GM19372 (cell line): ENCODE measurements around the gene SCN4B.

Experiments used
- ATAC-seq: cut with Tn5 transposase; IDR thresholded peaks from one replicate; pipeline ENCODE4 v1.9.1; 2021; ENCODE audit warnings: mild to moderate bottlenecking, low read depth, moderate library complexity; ENCODE audit not compliant: unreplicated experiment

SCN4B gene

DNA sequence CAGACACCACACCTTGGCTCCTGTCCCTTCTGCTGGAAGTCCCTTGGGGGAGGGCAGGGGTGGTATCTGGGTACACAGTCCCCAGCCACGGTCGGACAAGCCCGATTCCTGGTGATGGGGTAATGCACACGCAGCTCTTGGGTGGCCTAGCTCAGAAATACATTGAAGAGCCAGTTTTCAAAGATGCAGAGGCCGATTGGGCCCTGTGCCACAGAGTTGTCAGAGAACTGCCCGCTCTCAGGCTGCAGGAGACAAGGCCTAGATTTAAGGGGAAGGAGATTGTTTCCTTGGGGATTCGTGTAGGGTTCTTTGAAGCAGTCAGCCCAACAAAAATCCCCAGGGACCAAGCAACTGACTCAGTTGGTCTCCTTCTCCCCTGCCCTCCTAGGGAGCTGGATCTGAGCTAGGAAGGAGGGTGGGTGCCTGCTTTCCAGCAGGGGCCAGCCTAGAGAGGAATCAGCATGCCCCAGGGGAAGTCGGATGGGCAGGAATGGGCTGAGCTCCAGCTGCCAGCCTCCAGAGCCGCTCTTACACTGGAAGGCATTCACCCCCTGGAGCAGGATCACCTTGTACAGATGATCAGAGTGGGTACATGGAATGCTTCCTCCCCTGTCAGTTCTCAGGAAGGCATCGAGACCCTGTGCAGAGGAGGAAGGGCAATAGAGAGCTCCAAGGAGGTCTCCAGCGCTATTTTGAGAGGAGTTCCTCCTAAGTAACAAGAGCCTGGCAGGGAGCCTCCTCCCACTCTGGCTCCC is 3.3 kb upstream of the SCN4B start:
- ATAC-seq, result no peak

DNA sequence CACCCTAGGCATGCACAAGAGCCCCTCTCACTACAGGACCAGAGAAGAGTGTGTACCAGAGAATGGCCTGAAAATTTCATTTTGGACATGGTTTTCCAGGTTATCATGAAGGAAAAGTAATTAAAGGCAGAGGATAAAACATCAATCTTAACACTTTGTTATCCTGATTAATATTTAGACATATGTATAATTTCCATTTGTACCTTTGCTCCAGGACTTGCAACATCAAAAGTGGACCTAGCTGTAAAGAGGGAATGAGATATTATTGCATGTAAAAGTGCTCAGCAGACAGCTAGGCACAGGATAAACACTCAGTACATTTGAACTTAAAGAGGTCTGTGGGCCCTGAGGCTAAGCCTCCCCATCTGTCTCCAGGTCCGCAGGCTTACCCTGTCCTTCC is 2.0 kb upstream of the SCN4B start:
- no peak for ATAC-seq

DNA sequence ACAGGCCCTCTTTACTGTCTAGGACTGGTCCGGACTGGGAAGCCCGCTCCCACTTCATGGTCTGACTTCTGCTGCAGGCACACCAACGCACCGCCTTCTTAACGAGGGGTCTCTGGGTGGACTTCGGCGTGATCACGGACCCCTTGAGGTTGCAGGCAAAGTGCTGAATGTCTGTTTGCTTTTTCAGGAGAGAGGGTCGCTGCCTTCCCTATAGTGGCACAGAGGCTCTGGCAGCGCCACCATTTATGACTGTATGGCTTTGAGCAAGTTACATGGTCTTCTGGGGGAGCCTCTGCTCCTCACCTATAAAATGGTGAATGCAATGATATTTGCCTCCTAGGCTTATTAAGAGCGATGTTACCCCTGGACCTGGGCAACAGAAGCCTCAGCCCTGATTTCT is 1.4 kb upstream of the SCN4B start:
- no peak for ATAC-seq

DNA sequence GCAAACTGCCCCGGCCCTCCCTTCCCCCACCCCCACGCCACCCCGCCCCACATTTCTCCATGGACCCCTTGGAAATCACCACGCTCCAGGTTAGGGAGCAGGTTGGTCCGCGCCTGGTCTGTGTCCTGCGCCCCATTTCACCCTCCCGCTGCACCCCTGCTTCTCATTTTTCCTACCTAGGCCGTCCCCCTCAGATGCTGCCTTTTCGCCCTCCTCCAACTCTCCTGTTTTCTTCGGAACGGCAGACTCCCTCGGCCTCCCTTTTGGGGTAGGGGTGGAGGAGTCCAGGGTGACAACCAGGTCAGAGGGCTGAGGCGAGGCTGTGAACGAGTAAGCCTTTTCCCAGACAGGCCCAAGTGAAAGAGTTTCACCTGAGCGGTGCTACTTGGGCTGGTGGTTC is 893 bp upstream of the SCN4B start:
- no peak for ATAC-seq

DNA sequence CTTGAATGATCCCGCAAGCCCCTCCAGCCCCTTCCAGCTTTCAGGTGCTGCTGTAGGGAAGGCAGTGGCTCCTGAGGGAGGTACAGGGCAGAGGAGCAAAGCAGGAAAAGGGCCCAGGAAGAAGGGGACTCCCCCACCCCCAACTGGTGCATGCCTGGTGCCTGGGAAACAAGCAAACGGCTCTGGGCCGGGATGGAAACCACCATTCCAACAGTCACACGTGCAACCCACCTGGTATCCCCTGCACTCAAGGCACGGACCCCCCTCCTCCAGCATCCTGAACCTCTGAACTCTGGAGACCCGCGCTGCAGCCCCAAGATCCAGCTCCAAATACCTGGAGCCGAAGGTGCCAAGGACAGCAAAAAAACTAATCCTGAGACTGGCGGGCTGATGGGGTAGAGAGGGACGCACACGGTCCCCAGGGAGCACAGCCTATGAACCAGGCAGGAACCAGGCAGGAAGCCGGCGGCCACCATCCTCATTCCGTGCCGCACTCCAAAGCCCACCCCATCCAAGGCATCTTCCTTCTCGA is 537 bp downstream of the SCN4B start:
- ATAC-seq, result no peak

DNA sequence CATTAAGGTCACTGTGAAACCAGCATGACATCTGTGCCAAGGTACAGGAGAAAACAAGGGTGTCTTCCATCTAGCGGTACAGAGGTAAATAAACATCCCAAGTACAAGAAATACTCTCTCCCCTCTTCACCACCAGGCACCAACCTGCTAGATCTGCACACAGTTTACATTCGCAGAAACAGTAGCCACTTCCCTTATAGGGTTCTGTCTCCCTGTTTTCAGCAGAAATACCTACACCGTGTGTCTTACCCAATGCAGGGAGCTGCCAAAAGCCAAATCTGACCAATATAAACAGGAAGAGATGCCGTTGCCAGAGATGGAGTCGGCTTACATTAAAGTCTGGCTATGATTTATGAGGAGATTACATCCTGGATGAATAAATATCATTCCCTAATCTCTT is 1.2 kb downstream of the SCN4B start:
- ATAC-seq, result no peak

DNA sequence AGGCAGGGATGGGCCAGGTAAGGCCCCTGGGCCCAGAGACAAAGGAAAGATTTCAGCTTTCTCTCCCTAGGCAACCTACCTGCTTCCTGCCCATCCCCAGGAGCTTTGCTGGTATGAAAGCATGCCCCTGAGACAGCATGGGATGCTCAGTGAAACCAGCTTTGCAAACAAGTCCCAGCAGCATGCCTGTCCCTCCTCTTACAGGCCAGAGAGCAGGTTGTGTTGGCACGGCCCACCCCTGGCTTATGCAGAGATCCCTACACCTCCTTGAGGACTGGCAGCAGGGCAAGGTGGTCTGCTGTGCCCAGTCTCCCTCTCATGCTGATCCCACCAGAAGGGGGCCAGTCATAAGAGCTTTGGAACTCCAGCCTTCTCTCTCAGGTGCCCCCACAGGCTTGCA is 3.1 kb downstream of the SCN4B start:
- no peak for ATAC-seq

DNA sequence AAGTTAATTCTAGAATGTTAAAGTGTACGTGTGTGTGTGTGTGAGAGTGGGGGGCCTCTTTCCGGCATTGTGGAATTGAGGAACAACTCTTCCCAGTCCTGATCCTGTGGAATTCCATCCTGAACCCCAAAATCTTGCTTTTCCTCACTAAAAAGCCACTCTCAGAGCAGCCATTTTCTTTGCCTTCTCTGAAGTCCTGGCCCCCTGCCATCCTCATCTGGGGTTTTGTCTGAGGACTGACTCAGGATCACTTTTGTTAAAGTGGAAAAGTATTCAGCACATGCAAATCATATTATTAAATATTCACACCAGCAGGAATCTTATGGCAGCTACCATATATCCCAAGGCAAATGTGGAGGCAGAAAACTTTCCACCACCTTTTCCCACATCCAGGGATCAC is 3.8 kb downstream of the SCN4B start:
- no peak for ATAC-seq

DNA sequence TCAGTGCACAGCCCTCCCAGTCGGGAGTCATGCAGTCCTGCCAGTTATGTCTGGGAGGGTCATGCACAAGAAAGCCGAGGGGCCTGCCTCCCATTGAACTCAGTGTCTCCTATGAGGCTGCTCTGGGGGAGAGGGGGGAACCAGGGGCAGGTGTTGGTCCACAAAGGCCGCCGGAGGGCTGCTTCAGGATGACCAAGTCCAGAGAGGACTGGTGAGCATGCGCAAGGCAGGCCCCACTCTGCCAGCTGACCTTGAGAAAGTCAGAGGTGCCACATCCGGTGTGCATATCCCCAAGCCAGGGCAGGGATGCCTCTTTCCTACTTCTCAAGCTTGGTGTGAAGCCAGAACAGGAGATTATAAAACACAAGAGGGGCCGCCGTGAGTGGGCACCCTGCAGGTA is 4.4 kb downstream of the SCN4B start:
- no peak for ATAC-seq

DNA sequence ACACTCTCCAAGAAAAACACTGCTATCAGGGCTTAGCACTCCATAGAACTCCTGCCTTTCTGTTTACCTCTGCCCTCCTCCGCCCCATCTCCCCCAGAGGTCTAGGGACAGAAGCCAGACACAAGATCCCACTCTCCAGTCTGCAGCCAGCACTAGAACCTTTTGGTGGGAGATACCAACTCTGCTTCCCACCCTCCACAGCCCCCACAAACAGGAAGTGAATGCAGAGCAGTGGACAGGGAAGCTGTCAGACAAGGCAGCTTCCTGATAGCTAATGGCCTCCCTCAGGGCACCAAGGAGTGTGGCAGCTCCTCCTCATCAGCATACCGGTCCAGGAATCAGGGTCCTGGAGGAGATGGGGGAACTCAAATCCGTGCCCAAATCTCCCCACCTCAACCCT is 5.1 kb downstream of the SCN4B start:
- ATAC-seq, result no peak

DNA sequence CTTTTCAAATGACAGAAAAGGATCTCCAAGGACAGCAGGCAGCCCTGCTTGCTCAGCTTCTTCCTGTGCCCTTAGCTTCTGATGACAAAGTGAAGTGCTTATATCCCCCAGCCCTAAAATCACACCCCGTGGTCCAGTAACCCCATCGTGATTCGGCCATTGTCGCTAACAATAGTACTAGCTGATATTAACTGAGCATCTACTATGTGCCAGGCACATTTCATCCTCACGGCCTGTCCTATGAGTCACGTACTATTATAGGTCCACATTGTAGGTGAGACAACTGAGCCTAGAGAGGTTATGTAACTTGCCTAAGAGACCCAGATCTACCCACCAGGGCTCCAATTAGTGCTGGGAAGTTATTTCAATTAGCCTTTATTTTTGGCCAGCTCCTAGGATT is 6.1 kb downstream of the SCN4B start:
- no peak for ATAC-seq

DNA sequence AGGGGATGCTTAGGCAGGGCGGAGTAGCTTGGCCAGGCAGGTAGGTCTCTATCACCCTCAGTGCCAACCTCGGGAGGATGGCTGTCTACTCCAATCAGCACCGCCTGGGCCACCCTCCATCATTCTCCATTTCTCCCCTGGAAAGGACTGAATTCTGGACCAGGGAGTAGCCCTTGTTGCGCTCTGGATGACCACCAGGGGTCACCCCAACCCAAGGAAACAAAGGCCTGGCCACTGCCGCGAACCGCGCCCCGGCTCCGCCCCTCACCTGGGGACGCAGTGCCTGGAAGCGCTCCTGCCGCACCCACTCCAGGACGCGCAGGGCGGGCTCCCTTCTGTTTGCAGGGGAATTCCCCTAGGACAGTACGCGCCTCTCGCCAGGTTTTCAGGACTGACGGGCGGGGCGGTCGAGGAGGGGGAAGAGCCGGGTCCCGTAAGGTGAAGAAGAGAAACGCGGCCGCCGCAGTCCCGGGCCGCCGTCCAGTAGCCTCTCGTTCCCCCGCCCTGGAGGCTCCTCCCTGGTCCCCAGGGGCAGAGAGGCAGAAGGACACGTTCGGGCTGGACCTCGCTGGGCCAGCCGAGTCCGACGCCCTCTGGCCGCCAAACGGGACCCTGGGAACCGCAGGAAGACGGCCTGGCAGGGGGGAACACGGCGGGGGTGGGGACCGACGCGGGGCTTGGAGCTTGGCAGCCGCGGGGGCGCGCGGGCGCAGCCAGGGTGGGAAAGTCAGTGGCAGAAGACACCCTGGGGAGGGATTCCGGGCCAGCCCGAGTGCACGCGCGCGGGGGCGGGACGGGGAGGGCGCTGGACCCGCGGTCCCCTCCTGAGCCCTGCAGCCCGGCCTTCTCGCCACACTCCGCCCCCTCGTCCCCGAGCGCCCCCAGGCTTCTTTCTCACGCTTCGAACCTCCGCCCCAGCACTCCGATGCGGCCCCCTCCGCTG is 7.1 kb downstream of the SCN4B start:
- ATAC-seq, result peak; percentile 86

DNA sequence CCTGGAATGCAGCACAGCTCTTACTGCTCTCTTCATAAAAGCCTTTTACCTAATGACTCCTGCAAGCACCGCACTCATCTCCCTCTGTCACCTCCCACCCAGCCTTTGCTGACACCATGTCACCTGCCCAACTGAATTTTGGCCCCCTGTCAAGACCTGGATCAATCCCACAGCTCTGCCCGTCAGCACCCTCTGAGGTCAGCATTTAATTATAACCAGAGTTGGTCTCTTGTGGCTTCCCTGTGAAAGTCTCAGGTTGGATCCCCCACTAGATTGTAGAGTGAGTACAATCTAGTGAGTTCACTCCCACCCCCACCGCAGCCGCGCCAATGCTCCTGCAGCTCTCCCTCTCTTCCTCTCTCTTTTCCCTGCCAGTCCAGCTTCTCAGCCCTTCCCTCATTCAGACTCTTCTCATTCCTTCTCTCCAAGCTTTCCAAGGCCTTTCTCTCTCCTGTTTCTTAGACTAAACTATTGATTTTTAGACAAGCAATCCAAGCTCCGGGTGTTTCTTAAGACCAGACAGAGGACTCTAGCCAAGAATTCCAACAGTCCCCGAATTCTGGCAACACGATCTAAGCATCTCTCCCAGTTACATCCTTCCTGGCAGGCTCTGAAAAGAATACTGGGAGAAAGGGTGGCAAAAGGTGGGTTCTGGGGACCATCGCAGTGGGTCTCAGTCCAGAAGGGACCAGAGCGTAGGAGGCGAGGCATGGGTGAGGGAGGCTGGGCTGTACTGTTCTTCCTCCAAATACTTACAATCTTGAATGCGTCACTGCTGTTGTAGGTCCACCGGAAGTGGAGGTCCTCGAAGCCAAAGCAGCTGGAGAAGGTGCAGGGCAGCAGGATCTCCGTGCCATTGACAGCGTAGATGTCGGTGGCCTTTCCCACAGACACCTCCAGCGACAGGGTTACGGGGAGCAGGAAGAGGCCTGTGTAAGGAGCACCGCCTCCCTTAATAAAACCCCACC is 8.0 kb downstream of the SCN4B start:
- ATAC-seq, result no peak

DNA sequence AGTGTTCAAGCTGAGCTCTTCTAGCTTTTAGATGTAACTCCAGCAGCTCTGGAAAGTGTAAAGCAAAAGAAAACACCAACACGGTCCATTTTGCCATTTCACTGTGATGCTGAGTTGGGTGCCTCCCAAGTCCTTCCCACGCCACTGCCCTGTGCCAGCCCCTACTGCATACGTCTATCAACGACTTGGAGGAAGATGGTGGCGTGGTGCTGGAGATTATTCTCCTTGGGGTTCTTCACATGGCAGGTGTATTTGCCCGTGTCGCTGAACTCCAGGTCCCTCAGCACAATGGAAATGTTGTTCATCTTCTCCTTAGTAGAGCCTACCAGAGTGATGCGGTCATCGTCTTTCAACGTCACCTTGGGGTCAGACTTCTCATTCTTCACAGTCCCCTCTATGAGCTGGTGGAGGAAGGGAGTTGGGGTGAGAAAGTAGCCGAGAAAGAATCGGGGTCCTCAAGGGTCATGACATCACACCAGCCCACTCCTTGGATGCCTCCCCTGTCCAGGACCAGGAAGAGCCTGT is 8.9 kb downstream of the SCN4B start:
- no peak for ATAC-seq

DNA sequence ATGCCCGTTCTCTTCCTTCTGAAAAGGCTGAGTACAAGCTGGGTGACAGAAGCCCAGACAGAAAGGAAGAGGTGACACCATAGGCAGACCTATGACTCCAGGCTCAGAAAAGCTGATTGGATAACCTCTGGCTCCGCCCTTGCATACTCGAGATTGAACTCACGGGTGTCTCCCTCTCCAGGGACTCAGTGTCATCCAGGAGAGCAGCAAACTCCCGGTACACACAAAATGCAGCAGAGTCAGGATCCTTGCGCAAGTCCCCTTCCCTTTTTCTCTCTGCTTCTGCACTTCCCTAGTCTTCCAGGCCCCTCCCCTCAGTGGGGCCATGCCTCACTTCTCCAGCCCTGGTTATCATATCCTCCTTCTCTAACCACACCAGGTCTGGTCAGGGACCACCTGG is 9.8 kb downstream of the SCN4B start:
- ATAC-seq, result no peak

DNA sequence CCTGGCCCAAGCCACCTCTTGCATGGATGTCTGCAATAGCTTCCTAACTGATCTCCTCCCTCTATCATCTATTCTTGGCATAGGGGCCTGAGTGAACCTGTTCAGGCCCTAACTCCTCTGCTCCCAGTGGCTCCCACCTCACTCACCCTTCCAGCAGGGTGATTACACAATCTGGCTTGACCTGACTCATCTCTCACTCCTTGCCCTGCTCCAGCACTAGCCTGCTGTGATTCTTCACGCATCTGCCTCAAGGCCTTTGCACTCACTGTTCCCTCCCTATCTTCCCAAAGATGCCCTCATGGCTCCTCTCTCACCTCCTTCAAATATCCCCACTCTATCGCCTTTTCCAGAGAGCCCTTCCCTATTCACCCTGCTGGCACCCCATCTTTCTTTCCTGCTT is 10.5 kb downstream of the SCN4B start:
- ATAC-seq, result no peak

DNA sequence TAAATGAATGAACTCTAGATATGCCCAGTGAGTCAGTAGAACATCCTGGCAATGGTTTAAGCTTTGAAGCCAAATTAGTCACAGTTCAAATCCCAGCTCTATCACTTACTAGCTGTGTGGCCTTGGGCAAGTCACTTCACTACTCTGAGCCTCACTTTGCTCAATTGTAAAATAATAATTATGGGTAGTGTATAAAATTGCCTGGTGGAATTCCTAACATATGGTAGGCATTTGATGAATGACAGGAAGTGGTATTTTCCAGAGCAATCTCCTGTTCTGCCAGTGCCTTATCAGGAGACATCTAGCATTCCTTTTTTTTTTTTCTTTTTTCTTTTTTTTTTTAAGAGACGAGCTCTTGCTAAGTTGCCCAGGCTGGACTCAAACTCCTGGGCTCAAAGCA is 13.0 kb downstream of the SCN4B start:
- no peak for ATAC-seq

DNA sequence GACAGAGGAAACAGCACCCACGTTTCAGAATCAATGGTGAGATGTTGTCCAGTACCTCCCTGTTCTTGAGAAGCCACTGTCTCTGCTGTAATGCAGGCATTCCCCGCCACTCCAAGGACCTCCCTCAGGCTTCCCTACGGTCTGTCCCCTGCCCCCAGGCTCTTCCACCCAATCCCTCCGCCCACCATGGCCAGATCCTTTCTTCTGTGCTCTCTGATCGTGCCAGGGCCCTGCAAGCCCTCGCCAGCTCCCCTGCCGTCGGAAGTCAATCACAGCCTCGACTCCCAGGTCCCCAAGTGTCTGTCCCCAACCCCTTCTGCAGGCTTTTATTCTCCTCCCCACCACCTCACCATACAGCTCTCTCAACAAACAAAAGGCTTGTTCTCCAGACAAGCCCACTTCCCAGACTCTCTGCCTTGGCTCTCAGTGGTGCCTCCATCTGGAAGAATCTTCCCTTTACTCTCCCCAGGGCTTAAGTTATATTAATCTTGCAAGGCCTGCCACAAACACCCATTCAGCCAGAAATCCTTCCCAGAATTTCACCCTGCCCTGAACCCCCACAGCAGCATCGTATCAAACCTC is 13.7 kb downstream of the SCN4B start:
- ATAC-seq, result no peak

DNA sequence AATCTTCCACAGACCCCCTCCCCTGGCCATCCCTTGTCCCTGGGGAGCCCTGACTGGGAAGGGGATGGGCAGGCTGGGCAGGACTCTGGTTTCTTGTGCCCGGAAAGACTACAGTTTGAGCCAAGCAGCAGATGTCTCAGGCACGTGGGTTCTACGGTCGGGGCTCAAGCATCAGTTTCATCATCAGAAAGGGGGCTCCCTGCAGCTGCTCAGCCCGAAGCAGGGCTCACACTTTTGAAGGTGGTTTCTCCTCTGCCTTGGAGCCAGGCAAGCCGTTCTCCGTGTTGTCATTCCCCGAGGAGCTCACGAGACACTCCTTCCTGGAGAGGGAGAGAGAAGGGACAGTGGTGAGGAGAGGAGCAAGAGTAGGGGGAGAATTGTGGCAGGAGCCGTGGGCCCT is 15.8 kb downstream of the SCN4B start:
- ATAC-seq, result no peak

DNA sequence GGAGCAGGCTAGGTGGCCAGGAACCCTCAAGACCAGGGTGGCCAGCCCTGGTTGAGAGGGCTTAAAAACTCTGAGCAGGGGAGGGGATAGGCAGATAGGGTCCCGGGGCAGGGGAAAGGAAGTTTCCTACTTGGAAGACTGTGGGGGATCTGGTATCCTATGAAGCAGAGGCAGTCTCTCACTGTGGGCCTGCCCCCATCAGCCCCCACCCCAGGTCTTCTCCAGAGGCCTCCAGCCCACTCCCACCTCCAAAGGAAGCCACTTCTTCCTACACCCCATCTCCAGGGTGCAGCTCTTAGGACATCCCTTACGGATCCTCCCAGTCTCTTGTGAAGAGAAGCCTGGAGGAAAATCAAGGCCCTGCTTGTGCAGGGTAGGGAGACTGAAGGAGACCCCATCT is 16.3 kb downstream of the SCN4B start:
- no peak for ATAC-seq
